BLaER1 treated with 17β-estradiol and CSF1 and Interleukin-3, amounts not matched to agents 10 nM and 100 nM (cell line): ENCODE measurements around the gene UNC13D.
"Not testable (repeated sequence)": the region's sequence is repeated elsewhere in the genome, so short reads cannot be mapped to it uniquely, and the experiment has no call there.

Source experiments
- H3K27ac ChIP-seq, 11 experiments: shearing (Covaris generic); formaldehyde crosslinking; 2 replicates each; pipeline ENCODE4 v1.8.1; 2022
- H3K27me3 ChIP-seq, 11 experiments: shearing (Covaris generic); formaldehyde crosslinking; 2 replicates each; pipeline ENCODE4 v1.8.1; 2022
- H3K36me3 ChIP-seq, 11 experiments: shearing (Covaris generic); formaldehyde crosslinking; 2 replicates each; pipeline ENCODE4 v1.8.1; 2022
- H3K4me1 ChIP-seq, 10 experiments: shearing (Covaris generic); formaldehyde crosslinking; 2 replicates each; pipeline ENCODE4 v1.8.1; 2022
- H3K4me2 ChIP-seq, 11 experiments: shearing (Covaris generic); formaldehyde crosslinking; 2 replicates each; pipeline ENCODE4 v1.8.1; 2022
- H3K4me3 ChIP-seq, 10 experiments: shearing (Covaris generic); formaldehyde crosslinking; 2 replicates each; pipeline ENCODE4 v1.8.1; 2022
- H3K9ac ChIP-seq, 11 experiments: shearing (Covaris generic); formaldehyde crosslinking; 2 replicates each; pipeline ENCODE4 v1.8.1; 2022
- H3K9me3 ChIP-seq, 11 experiments: shearing (Covaris generic); formaldehyde crosslinking; replicated peaks in 1 of 11; 2 replicates each; pipeline ENCODE4 v1.8.1; 2022
- H4K20me1 ChIP-seq, 11 experiments: shearing (Covaris generic); formaldehyde crosslinking; 2 replicates each; pipeline ENCODE4 v1.8.1; 2022
- Cebpa-rat ChIP-seq, 11 experiments: shearing (Covaris generic); IDR thresholded peaks; 2 replicates each; pipeline ENCODE4 v1.8.1; 2022

UNC13D gene

GRCh38 chr17:75843577-75844529, at the start of gene UNC13D:
TSS of gene UNC13D (minus strand) at chr17:75844404. CDS start at chr17:75844337, 67 bp downstream.
- Histone ChIP-seq H4K20me1 (peaks cover 0 to 25% (median 0%) of the 10 kb centered on the region in 11 experiments; a peak in 8 of 22 replicates), H3K27ac (peak within 1 kb of the TSS; percentile 85 to 95 (median 94)), H3K4me3 (peak within 1 kb of the TSS; percentile 68 to 80 (median 72)), H3K4me1 (peaks cover 36 to 77% (median 69%) of the 10 kb centered on the region in 10 experiments), H3K4me2 (peak within 1 kb of the TSS; percentile 88 to 99 (median 97)), H3K9me3 (no peaks in the 10 kb centered on the region), H3K27me3 (no peaks in the 10 kb centered on the region), H3K9ac (peak within 1 kb of the TSS; percentile 87 to 95 (median 91)), H3K36me3 (peaks cover 44 to 69% (median 57%) of the 10 kb centered on the region in 11 experiments)
- TF ChIP-seq Cebpa-rat (IDR thresholded peaks at IDR 0.05) = peak in 7 of 11 experiments; percentile 43 to 85 (median 57); a peak in 6 of 22 replicates

GRCh38 chr17:75893305-75894048, 49.3 kb upstream of the UNC13D start:
- Histone ChIP-seq H3K9me3 (no peaks in the 10 kb centered on the region), H4K20me1 (peaks cover 7 to 52% (median 36%) of the 10 kb centered on the region in 11 experiments; a peak in 19 of 22 replicates), H3K9ac (peak overlapping the region; percentile 8 to 99 (median 93); a peak in 18 of 22 replicates), H3K4me3 (no peak overlapping the region), H3K36me3 (peaks cover 40 to 57% (median 46%) of the 10 kb centered on the region in 11 experiments), H3K27me3 (no peaks in the 10 kb centered on the region), H3K4me2 (peak overlapping the region; percentile 84 to 100 (median 93)), H3K4me1 (peaks cover 36 to 58% (median 50%) of the 10 kb centered on the region in 10 experiments), H3K27ac (peak overlapping the region in 5 of 11 experiments; percentile 6 to 96 (median 32); a peak in 11 of 22 replicates)
- no peak for TF ChIP-seq Cebpa-rat (IDR thresholded peaks at IDR 0.05)

GRCh38 chr17:75892556-75893224, 48.5 kb upstream of the UNC13D start:
- TF ChIP-seq Cebpa-rat (IDR thresholded peaks at IDR 0.05) = no peak
- H3K4me1 ChIP-seq = peaks cover 34 to 52% (median 44%) of the 10 kb centered on the region in 10 experiments
- peaks cover 36 to 53% (median 41%) of the 10 kb centered on the region in 11 experiments for H3K36me3 ChIP-seq
- H3K9me3 ChIP-seq = no peaks in the 10 kb centered on the region
- H3K27me3 ChIP-seq = no peaks in the 10 kb centered on the region
- H3K4me3 ChIP-seq = no peak overlapping the region
- H4K20me1 ChIP-seq = peaks cover 7 to 52% (median 36%) of the 10 kb centered on the region in 11 experiments; a peak in 19 of 22 replicates
- peak overlapping the region in 8 of 11 experiments; percentile 84 to 97 (median 93); a peak in 15 of 22 replicates for H3K4me2 ChIP-seq
- peak overlapping the region in 4 of 11 experiments; percentile 4 to 96 (median 29); a peak in 5 of 22 replicates for H3K27ac ChIP-seq
- peak overlapping the region in 9 of 11 experiments; percentile 8 to 99 (median 93); a peak in 12 of 22 replicates for H3K9ac ChIP-seq

GRCh38 chr17:75891605-75892555, 47.7 kb upstream of the UNC13D start:
- H3K4me3 ChIP-seq = no peak overlapping the region
- peak overlapping the region in 6 of 11 experiments; percentile 26 to 97 (median 40); a peak in 5 of 22 replicates for H3K9ac ChIP-seq
- peaks cover 7 to 52% (median 36%) of the 10 kb centered on the region in 11 experiments; a peak in 19 of 22 replicates for H4K20me1 ChIP-seq
- H3K9me3 ChIP-seq = no peaks in the 10 kb centered on the region
- peaks cover 27 to 44% (median 36%) of the 10 kb centered on the region in 10 experiments for H3K4me1 ChIP-seq
- no peak overlapping the region; a peak in 2 of 22 replicates for H3K4me2 ChIP-seq
- TF ChIP-seq Cebpa-rat (IDR thresholded peaks at IDR 0.05) = no peak
- peak overlapping the region in 2 of 11 experiments; percentile 5 to 96; a peak in 1 of 22 replicates for H3K27ac ChIP-seq
- H3K27me3 ChIP-seq = no peaks in the 10 kb centered on the region
- peaks cover 35 to 50% (median 41%) of the 10 kb centered on the region in 11 experiments for H3K36me3 ChIP-seq

GRCh38 chr17:75891022-75891604, 46.9 kb upstream of the UNC13D start:
- H3K27ac ChIP-seq = 0 out of 22 replicates have a peak overlapping the region, but pooled peaks of 1 of the 11 experiments have one; percentile 7
- peaks cover 35 to 50% (median 41%) of the 10 kb centered on the region in 11 experiments for H3K36me3 ChIP-seq
- no peaks in the 10 kb centered on the region for H3K9me3 ChIP-seq
- H4K20me1 ChIP-seq = peaks cover 7 to 52% (median 36%) of the 10 kb centered on the region in 11 experiments; a peak in 19 of 22 replicates
- H3K4me2 ChIP-seq = no peak overlapping the region
- no peak overlapping the region for H3K4me3 ChIP-seq
- no peak for TF ChIP-seq Cebpa-rat (IDR thresholded peaks at IDR 0.05)
- peaks cover 27 to 48% (median 36%) of the 10 kb centered on the region in 10 experiments for H3K4me1 ChIP-seq
- H3K9ac ChIP-seq = peak overlapping the region in 2 of 11 experiments; percentile 27 to 39; a peak in 1 of 22 replicates
- no peaks in the 10 kb centered on the region for H3K27me3 ChIP-seq

- Histone ChIP-seq H3K9me3 (no peaks in the 10 kb centered on the region), H3K27ac (no peak overlapping the region), H3K4me3 (no peak overlapping the region), H4K20me1 (peaks cover 7 to 44% (median 29%) of the 10 kb centered on the region in 11 experiments; a peak in 19 of 22 replicates), H3K4me2 (no peak overlapping the region), H3K27me3 (no peaks in the 10 kb centered on the region), H3K9ac (no peak overlapping the region), H3K4me1 (peaks cover 30 to 48% (median 34%) of the 10 kb centered on the region in 10 experiments), H3K36me3 (peaks cover 35 to 50% (median 41%) of the 10 kb centered on the region in 11 experiments)
- no peak for TF ChIP-seq Cebpa-rat (IDR thresholded peaks at IDR 0.05)
Observed at GRCh38 chr17:75889454-75889853, 45.2 kb upstream of the UNC13D start.

GRCh38 chr17:75888484-75888883, 44.3 kb upstream of the UNC13D start:
- Histone ChIP-seq H3K4me1 (peaks cover 21 to 45% (median 27%) of the 10 kb centered on the region in 10 experiments), H3K27ac (no peak overlapping the region), H3K9ac (no peak overlapping the region), H3K9me3 (no peaks in the 10 kb centered on the region), H3K36me3 (peaks cover 32 to 50% (median 41%) of the 10 kb centered on the region in 11 experiments), H4K20me1 (peaks cover 7 to 34% (median 19%) of the 10 kb centered on the region in 11 experiments; a peak in 18 of 22 replicates), H3K4me2 (no peak overlapping the region), H3K27me3 (no peaks in the 10 kb centered on the region), H3K4me3 (no peak overlapping the region)
- no peak for TF ChIP-seq Cebpa-rat (IDR thresholded peaks at IDR 0.05)

- Histone ChIP-seq H3K4me2 (peak overlapping the region in 9 of 11 experiments; percentile 23 to 77 (median 58); a peak in 16 of 22 replicates), H3K4me1 (peaks cover 34 to 58% (median 44%) of the 10 kb centered on the region in 10 experiments), H3K36me3 (peaks cover 9 to 27% (median 19%) of the 10 kb centered on the region in 11 experiments)
- not testable (repeated sequence) for H3K27ac ChIP-seq, H3K9ac ChIP-seq, H3K4me3 ChIP-seq, H4K20me1 ChIP-seq, H3K27me3 ChIP-seq, H3K9me3 ChIP-seq
Observed at GRCh38 chr17:75885860-75886259, 41.7 kb upstream of the UNC13D start.
